ENCODE results near the gene CALCOCO2. TPM values are rescaled to one million over a fixed set of nuclear protein-coding genes. Genes with fewer than 3 reads are reported as not detected.

CALCOCO2 gene
- polyA plus RNA-seq, 1 donor from 2014 or later: 4.5 TPM

GRCh38 chr17:48790607-48791127 is 40.2 kb upstream of the CALCOCO2 start:
- no peaks in the 10 kb centered on the region for H3K9me3 ChIP-seq (ENCODE audit: low read length)
- H3F3A ChIP-seq (ENCODE audit: insufficient read depth, low read length, poor library complexity, severe bottlenecking): no peaks in the 10 kb centered on the region
- no peaks in the 10 kb centered on the region for H4K20me1 ChIP-seq (ENCODE audit: insufficient read depth)
- no peaks in the 10 kb centered on the region for H3K36me3 ChIP-seq (ENCODE audit: insufficient read depth, low read length)
- H3K4me3 ChIP-seq (ENCODE audit: low read length): no peak overlapping the region
- no peak overlapping the region for H3K4me2 ChIP-seq (ENCODE audit: low read length)
- H3K27ac ChIP-seq (ENCODE audit: low read length): no peak overlapping the region
- TF ChIP-seq POLR2AphosphoS5 (IDR thresholded peaks at IDR 0.05): no peak
- TF ChIP-seq EP300 (conservative IDR thresholded peaks at IDR 0.05; ENCODE audit: poor library complexity, severe bottlenecking): no peak
- TF ChIP-seq REST (IDR thresholded peaks at IDR 0.05; ENCODE audit: borderline replicate concordance): no peak
- no peak for TF ChIP-seq EZH2 (IDR thresholded peaks at IDR 0.05; ENCODE audit: borderline replicate concordance, insufficient read depth, low read length, poor library complexity, severe bottlenecking)
- TF ChIP-seq SMC3 (conservative IDR thresholded peaks at IDR 0.05; ENCODE audit: poor library complexity): no peak
- no peak for TF ChIP-seq TAF1 (IDR thresholded peaks at IDR 0.05; ENCODE audit: low read depth)
- TF ChIP-seq RAD21 (conservative IDR thresholded peaks at IDR 0.05): no peak
- TF ChIP-seq MXI1 (conservative IDR thresholded peaks at IDR 0.05; ENCODE audit: poor library complexity, severe bottlenecking): no peak
- no peak for TF ChIP-seq CTCF (IDR thresholded peaks at IDR 0.05; ENCODE audit: poor library complexity, severe bottlenecking)
- no peaks in the 10 kb centered on the region for H3K27me3 ChIP-seq (ENCODE audit: insufficient read depth, low read depth, low read length)
- no peaks in the 10 kb centered on the region for H3K9me2 ChIP-seq (ENCODE audit: insufficient read depth, low read length)
- H3K79me2 ChIP-seq (replicated peaks; ENCODE audit: insufficient read depth, low read length): no peaks in the 10 kb centered on the region
- no peak overlapping the region for H2AFZ ChIP-seq (ENCODE audit: low read depth, low read length)
- no peak overlapping the region for H3K9ac ChIP-seq (ENCODE audit: low read length)

- TF ChIP-seq SMC3 (conservative IDR thresholded peaks at IDR 0.05; ENCODE audit: poor library complexity) (peak; percentile 20), TAF1 (IDR thresholded peaks at IDR 0.05; ENCODE audit: low read depth) (no peak), POLR2AphosphoS5 (IDR thresholded peaks at IDR 0.05) (no peak)
- H3K27ac ChIP-seq (ENCODE audit: low read length): no peak overlapping the region
Measured at GRCh38 chr17:48791128-48792032, 39.5 kb upstream of the CALCOCO2 start.

More at GRCh38 chr17:48791128-48792032, 39.5 kb upstream of the CALCOCO2 start:
- Histone ChIP-seq H3K36me3 (ENCODE audit: insufficient read depth, low read length) (no peaks in the 10 kb centered on the region), H4K20me1 (ENCODE audit: insufficient read depth) (no peaks in the 10 kb centered on the region), H3K27me3 (ENCODE audit: insufficient read depth, low read depth, low read length) (no peaks in the 10 kb centered on the region), H3K9ac (ENCODE audit: low read length) (no peak overlapping the region), H3K79me2 (replicated peaks; ENCODE audit: insufficient read depth, low read length) (no peaks in the 10 kb centered on the region), H3K4me2 (ENCODE audit: low read length) (no peak overlapping the region), H3K9me3 (ENCODE audit: low read length) (no peaks in the 10 kb centered on the region), H2AFZ (ENCODE audit: low read depth, low read length) (no peak overlapping the region), H3K9me2 (ENCODE audit: insufficient read depth, low read length) (no peaks in the 10 kb centered on the region), H3F3A (ENCODE audit: insufficient read depth, low read length, poor library complexity, severe bottlenecking) (no peaks in the 10 kb centered on the region), H3K4me3 (ENCODE audit: low read length) (no peak overlapping the region)

Measured in neural cell (in vitro differentiated cells).